T-helper 2 cell treated with Interferon-gamma antibody and Interleukin-4, amounts not matched to agents 100 ng/mL and 5 ng/mL, for 36 hours (primary cell): ENCODE data around the gene ZC3H15. TPM values are rescaled to one million over a fixed set of nuclear protein-coding genes. Genes with fewer than 3 reads are reported as not detected.
"Not testable (repeated sequence)": the region's sequence is repeated elsewhere in the genome, so short reads cannot be mapped to it uniquely, and the experiment has no call there.

Experiments
- intact Hi-C: fragments of 100-400 bp; cut with micrococcal nuclease; formaldehyde crosslinking; loops from one replicate; pipeline ENCODE4 v1.15.1; 2023
- total RNA-seq: library from RNA; stranded (reverse); gene quantifications from 2 replicates; pipeline ENCODE4 v1.2.3, GENCODE V29; 2022

Gene ZC3H15
- total RNA-seq, result 68.7 and 69.5 TPM in 2 replicates

DNA sequence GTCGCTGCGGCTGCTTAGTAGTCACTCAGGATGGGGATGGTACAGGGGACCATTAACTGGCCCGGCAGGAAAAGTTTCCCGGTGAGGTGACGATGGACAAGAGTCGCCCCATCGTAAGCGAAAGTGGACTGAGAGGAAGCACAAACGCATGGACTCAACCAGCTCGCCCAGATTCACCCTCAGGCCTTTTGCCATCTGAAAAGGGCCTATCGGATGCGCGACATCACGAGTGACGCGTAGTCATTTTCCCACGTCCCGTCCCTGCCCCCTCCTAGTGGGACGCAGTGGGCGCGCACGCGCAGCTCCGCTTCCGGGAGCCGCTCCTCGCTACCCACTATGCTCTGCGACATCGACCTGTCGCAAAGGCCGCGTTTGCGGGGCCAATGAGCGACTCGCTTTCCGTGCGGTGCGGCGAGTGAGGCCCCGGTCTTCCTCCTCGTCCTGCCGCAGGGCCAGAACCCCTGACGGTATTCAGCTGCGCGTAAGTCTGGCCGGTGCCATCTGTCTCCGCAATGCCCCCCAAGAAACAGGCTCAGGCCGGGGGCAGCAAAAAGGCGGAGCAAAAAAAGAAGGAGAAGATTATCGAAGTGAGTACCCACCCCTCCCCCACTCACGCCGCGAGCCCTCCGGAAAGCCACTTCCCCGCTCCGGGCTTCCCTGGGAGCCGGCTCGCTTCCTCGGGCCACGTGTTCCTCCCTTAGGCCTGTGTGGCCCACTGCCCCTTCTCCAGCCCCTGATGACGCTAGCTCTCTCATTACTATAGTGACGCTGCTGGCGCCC lies at the start of gene ZC3H15:
Gene ZC3H15 (plus strand): TSS at position 390 of the 780 bp plus-strand sequence. CDS start 123 bp downstream, at position 513.
- intact Hi-C loops, result loop anchor here (1.0 to 5.0 kb wide), 2 partner anchors 104 to 156 kb away; partner anchors contain the start of gene ITGAV

DNA sequence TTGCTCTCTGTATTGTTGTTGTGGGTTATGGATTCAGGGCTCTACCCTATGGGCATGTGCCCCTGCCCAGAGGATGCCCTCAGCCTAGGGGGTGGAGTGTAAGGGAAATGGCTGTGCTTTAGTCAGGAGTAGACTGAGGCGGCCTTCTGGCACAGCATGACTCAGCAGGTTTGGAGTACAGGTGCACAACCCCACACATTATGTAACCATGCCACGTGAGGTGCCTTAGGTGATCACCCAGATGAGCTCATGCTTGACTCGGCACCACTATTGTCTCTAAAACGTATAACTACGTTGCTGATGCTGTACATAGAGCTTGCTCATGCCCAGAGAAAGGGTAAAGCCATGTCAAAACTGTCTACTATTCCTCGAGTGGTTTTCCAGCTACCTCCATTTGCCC lies 48.3 kb upstream of the ZC3H15 start:
- intact Hi-C loops, result no loop called here

DNA sequence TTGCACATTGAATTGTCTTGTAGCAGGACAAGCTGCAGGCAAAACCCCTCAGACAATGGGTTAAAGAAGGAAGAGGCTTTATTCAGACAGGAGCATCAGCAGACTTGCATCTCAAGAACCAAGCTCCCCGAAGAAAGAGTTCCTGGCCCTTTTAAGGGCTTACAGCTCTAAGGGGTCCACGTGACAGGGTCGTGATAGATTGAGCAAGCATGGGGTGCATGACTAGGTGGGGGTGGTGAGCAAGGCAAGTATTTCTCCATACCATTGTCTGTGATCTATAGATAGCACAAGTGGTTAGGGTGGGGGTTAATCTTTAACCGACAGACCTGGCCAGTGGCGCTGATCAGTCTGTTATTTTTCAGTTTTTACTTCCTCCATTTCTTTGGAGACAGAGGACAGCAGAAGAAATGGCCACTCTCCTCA lies 46.4 kb upstream of the ZC3H15 start:
- intact Hi-C loops, result not testable (repeated sequence)

DNA sequence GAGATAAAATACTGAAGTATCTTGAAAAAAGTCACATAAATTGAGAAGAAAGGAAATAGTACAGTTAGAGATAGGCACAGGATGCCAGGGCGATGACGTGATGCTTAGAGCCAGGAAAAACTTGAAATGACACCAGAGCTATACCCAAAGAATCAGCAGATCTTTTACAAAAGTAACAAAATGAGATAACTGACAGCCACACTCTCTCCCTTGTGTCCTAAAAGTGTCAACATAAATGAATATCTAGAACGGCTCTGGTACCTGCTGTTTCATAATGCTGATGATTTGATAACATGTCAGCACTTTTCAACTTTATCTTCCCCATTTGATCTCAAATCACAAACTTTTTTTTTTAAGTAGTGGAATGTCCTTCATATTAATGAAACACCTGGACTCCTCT lies 45.6 kb upstream of the ZC3H15 start:
- intact Hi-C loops, result no loop called here

DNA sequence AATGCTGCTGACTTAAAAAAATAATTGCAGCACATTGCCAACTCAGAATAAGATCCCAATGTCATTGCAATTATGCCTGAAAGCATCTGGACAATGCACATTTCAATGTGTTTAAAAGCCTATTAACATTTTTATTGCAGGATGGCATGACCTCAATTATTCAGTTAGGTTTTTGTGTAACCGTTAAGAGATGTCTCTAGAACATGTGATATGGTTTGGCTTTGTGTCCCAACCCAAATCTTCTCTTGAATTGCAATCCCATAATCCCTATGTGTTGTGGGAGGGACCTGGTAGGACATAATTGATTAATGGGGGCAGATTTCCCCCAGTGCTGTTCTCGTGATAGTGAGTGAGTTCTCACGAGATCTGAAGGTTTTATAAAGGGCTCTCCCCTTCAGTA lies 43.2 kb upstream of the ZC3H15 start:
- intact Hi-C loops, result no loop called here

DNA sequence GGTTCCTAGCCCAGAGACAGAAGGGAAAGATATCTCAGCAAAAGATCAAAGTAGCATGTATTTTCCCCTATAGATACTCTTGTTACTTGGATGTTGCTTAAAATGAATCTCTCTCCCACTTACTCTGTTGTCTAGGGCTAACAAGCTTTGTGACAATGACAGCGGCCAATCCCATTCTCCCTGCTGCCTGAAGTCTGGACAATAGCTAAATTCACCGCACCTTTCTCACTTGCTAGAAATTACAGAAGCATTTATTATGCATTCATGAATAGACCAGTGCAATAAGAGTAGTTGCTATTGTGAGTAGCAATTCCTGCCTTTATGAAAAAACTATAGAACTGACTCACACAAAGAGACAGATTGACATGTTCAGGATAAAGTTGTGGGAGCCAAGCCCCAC lies 42.2 kb upstream of the ZC3H15 start:
- intact Hi-C loops, result no loop called here

DNA sequence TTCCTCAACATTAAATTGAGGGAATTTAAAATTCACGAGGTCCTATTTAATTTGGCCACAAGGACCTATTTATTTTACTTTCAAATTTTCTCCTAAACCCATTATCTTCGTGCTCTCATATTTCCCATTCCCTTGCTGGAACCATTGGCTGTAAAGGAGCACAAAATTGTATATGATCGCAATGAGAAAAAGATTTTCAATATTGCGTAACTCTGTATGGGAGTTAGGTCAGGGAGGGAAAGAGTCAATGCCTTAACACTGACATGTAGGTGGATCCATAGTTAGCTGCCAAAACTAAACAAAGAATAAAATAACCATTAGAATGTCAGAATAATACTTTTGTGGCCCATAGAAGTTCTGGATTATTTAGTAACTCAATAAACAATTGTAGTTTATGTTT lies 40.6 kb upstream of the ZC3H15 start:
- intact Hi-C loops, result no loop called here

DNA sequence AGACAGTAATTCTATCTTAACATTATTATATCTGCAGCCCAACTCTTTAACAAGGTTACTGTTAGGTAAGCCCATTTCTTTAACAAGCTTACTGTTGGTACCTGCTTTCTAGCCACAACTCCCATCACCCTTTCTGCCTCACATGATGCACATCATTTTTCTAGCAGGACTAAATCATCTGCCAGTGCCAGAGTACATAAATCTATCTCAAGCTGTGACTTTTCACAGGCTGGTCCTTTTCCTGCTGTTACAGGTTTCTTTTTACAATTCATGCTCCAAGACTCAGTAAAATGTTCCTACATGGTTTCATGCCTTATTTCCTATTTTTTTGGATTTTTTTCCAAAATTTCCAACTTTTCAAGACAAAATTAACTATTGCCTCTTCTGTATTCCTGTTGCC lies 30.4 kb upstream of the ZC3H15 start:
- intact Hi-C loops, result no loop called here

DNA sequence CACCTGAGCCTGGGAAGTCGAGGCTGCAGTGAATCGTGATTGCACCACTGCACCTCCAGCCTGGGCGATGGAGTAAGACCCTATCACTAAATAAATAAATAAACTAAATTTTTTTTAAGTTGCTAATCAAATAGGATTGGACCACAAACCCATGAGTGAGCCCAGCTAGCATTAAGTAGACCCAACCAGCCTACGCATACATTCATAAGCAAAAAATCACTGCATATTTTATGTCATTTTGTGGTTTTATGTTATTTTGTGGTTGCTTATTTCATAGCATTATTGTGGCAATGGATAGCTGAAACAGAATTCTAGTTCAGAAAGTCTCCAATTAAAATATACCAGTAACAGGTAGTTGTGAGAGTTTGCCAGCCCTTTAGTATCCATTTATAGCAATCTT lies 29.1 kb upstream of the ZC3H15 start:
- intact Hi-C loops, result no loop called here

DNA sequence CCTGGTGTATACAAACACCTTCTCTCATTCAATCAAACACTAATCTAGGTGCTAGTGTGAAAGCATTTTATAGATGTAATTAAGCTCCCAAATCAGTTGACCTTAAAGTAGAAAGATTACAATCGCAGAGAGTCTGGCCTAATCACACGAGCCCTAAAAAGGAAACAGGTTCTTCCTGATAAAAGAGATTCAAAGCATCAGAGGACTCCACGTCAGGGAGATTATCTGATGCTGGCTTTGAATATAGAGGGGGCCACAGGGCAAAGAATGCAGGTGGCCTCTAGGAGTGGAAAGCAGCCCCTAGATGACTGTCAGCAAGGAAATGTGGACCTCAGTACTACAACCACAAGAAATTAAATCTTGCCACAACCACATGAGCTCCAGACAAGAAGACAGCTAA lies 28.2 kb upstream of the ZC3H15 start:
- intact Hi-C loops, result no loop called here

DNA sequence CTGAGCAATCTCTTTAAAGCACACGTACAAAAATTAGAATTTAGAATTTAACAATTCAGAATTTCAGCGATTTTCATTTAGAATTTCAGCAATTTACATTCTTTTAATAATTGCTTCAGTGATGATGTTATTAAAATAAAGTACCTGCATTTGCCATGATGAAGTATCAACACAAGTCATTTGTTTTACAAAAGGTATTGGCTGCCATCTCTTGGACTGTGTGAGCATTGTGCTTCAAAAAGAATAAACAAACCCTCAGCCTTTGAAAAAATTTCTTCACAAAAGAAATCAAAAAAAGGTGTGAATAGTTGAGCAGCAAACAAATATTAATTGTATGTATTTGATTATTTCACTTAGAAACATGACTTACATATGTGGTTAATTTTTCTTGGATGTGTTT lies 27.1 kb upstream of the ZC3H15 start:
- intact Hi-C loops, result no loop called here

DNA sequence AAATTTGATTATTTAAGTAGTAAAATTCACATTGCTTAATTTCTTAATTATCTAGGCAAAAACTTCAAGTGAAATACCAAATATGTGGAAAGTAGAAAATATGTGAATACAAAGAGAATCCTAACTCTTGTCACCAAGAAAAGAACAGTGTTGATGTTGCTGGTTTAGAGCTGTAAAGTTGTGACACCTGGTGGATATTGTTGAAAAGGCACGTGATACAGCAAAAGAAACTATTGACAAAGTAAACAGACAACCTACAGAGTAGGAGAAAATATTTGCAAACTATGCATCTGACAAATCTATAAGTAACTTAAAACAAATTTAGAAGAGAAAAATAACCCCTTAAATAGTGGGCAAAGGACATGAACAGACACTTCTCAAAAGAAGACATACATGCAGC lies 25.6 kb upstream of the ZC3H15 start:
- intact Hi-C loops, result no loop called here

DNA sequence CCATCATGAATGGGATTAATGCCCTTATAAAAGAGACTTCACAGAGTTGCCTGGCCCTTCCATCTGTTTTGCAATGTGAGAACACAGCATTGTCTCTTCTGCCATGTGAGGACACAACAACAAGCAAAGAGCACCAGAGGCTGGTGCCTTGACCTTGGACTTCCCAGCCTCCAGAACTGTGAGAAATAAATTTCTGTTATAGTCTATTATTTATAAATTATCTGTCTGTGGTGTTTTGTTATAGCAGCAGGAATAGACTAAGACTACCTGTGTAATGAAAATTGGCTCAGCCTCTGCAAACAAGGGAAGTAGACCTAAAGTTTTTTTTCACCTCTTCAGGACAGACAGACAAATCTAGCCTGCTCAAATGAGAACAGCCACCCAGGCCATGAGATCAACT lies 19.3 kb upstream of the ZC3H15 start:
- intact Hi-C loops, result no loop called here

DNA sequence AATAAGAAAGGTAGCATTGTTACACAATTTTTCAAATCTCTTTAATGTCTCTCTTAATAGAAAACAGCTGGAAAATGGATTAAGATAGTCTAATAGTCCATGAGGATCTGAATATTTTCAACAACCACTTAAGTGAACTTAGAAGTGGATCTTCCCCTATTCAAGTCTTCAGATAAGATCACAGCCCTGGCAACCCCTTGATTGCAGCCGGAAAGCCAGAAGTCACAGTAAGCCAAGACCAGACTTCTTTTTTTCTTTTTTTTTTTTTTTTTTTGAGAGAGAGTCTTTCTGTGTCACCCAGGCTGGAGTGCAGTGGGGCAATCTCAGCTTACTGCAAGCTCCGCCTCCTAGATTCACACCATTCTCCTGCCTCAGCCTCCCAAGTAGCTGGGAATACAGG lies 18.6 kb upstream of the ZC3H15 start:
- intact Hi-C loops, result no loop called here

DNA sequence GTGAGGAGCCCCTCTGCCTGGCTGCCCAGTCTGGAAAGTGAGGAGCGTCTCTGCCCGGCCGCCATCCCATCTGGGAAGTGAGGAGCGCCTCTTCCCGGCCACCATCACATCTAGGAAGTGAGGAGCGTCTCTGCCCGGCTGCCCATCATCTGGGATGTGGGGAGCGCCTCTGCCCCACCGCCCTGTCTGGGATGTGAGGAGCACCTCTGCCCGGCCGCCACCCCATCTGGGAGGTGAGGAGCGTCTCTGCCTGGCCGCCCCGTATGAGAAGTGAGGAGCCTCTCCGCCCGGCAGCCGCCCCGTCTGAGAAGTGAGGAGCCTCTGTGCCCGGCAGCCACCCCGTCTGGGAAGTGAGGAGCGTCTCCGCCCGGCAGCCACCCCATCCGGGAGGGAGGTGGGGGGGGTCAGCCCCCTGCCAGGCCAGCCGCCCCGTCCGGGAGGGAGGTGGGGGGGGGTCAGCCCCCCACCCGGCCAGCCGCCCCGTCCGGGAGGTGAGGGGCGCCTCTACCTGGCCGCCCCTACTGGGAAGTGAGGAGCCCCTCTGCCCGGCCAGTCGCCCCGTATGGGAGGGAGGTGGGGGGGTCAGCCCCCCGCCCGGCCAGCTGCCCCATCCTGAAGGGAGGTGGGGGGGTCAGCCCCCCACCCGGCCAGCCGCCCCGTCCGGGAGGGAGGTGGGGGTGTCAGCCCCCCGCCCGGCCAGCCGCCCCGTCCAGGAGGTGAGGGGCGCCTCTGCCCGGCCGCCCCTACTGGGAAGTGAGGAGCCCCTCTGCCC lies 13.2 kb upstream of the ZC3H15 start:
- intact Hi-C loops, result not testable (repeated sequence)

DNA sequence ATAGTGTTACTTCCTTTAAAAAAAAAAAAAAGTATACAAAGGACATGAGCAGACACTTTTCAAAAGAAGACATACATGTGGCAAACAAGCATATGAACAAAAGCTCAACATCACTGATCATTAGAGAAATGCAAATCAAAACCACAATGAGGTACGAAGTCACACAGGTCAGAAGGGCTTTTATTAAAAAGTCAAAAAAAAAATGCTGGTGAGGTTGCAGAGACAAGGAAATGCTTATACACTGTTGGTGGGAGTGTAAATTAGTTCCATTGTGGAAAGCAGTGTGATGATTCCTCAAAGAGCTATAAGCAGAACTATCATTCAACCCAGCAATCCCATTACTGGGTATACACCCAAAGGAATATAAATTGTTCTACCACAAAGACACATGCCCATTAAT lies 11.8 kb upstream of the ZC3H15 start:
- intact Hi-C loops, result not testable (repeated sequence)

DNA sequence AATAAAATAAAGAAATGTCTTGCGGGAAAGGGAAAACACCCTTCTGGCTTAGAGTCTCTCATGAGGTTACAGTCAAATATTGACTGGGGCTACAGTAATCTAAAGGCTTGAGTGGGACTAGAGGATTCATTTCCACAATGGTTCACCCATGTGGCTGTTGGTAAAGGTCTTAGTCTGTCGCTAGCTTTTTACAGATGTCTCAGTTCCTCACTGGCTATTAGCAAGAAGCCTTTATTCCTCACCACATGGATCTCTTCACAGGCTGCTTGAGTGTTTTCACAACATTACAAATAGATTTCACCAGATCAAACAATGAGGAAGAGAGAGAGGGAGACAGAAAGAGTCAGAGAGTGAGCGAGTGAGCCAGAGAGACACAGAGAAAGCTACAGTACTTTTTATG lies 8.3 kb upstream of the ZC3H15 start:
- intact Hi-C loops, result no loop called here

DNA sequence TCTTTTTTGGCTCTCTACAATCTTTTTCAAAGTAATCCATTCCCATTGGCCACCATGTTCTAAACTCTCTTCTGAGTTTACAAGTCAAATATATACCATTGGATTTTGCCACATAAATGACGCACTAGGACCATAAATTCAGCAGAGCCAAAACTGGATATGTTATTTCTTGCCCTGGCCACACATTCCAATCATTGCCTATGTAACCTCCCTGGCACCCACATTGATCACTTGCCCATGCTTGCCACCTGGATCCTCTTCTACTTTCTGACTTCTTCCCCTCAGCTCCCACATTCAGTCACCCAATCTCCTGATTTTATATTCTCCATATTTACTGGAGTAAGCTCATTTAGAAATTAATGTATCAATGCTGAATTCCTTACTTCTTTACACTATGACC lies 5.1 kb upstream of the ZC3H15 start:
- intact Hi-C loops, result no loop called here

DNA sequence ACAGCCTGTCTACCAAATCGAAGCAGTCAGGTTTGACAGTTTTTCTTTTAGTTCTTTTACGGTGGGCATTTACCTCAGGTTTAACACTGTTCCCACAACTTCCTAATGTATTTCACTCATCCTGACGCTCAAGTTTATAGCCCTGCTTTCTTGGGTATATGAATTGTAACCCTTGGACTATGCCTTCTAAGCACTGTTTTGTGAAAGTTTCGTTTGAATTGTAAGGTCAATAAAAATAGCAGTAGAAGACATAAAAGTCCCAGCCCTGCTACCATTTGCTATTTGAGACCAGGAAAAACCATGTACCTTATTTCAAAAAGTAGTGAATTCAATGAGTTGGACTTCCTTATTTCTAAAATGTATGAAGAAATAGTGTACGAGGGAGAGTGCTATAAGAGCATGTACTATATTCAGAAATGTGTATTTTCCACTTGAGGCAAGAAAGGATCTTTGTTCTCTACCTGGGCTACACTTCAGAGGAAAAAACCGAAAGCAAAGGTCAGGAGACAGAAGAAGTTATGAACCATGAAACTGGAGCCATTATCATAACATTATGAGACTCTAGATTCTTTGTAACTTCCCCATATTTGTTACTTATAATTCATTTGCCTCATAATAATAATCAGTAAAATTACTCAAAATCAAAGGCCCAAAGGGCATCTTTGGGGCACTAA lies 1.9 kb upstream of the ZC3H15 start:
- intact Hi-C loops, result no loop called here

DNA sequence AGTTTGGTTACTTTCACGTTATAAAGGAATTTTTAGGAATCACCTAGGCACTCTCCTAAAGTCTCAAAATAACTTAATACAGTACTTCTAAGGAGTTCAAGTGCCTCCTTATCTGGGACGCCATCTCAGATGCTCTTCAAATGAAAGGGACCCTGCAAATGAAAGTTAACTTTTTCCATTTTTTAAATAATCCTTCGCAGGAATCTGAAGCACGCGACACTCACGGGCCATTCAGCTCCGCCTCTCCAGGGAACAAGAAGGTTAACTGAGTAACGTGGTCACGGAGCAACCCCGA lies 537 bp upstream of the ZC3H15 start:
- intact Hi-C loops, result loop anchor here (5.0 kb wide), 1 partner anchor 157 kb away; no protein-coding TSS in a partner anchor

DNA sequence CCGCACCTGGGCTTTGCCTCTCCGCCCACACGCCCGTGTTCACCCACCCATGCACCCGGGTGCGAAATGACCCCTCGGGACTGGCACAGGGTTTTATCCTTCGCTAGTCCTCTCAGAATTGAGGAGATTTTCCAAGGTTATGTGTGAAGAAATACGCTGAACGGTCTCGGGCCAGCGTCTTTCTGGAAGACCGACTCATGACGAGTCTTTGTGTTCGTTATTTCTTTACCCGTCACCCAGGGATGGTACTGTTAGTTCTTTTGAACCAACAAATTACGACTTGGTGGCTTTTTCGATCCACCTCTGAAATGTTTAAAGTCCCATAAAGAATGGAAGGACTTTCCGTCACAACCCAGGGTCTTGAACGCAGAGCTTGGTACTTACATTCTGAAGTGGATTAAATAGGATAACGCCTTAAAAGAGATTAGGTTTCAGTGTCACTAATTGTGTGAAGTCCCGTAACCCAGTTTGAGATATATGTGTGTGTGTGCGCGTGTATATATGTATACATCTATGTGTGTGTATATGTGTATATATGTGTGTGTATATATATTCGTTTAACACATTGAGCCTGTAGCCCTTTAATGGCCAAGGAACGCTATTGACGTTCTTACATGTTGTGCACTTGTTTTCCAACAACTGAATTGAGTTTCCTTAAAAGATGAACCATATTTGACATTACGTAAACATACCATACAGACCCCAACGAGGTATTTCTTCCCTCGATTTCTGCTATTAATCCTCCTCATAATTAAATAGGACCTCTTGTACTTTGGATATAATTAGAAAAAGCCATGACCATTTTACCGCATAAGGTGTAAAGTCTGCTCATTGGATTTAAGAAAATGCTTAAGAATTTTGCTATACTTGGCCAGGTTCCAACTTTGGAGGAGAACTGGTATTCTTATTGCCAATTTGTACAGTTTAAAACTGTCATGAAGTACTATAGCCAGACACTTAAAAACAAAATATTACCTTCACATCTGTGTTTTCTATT lies 889 bp downstream of the ZC3H15 start:
- intact Hi-C loops, result loop anchor here (1.0 to 5.0 kb wide), 2 partner anchors 103 to 155 kb away; partner anchors contain the start of gene ITGAV
